B cell (primary cell): ENCODE results near the gene PYGM. TPM values are rescaled to one million over a fixed set of nuclear protein-coding genes. Genes with fewer than 3 reads are reported as not detected.

Experiments used
- ATAC-seq: fragments of 200-7000 bp; cut with Tn5 transposase; one replicate; pipeline ENCODE4 v1.10.0; 2021; ENCODE audit warnings: low read depth, mild to moderate bottlenecking, moderate number of reproducible peaks, moderate library complexity
- CTCF ChIA-PET: fragments of 350-600 bp; sonication (Branson Sonifier 250); formaldehyde crosslinking; loops from one replicate; lab custom pipeline; 2021; ENCODE audit warnings: antibody characterized with exemption, inconsistent platforms; lab: Charles Lee
- POLR2A ChIA-PET: fragments of 350-600 bp; sonication (Branson Sonifier 250); formaldehyde crosslinking; loops from one replicate; lab custom pipeline; 2021; ENCODE audit warnings: antibody characterized with exemption; lab: Charles Lee
- DNase-seq: peaks from one replicate; pipeline ENCODE4 v3.0.0; 2013
- H2AFZ ChIP-seq: 2 replicates; pipeline ENCODE4 v1.6.1; 2012; ENCODE audit warnings: mild to moderate bottlenecking, low read depth, low read length; ENCODE audit not compliant: insufficient read depth, poor library complexity, severe bottlenecking
- H3K27ac ChIP-seq, 2 donors: 1 replicate in 1 of 2; 2 replicates in 1 of 2; pipeline ENCODE4 v1.5.1; 2012 to 2013; ENCODE audit warnings: low read length in 2 of 2, mild to moderate bottlenecking in 2 of 2, moderate library complexity in 1 of 2
- H3K27me3 ChIP-seq, 4 experiments: fragments of 200-600 bp in 1 of 4; sonication (generic) in 1 of 4; replicated peaks in 1 of 4; 1 replicate in 2 of 4; 2 replicates in 2 of 4; pipeline versions ENCODE4 v1.6.1 to v1.7.0; 2013 to 2016; ENCODE audit warnings: low read length in 3 of 4, mild to moderate bottlenecking in 2 of 4, mixed read lengths in 1 of 4, moderate library complexity in 1 of 4; ENCODE audit not compliant: insufficient read depth in 4 of 4, control insufficient read depth in 3 of 4; ENCODE audit errors: control extremely low read depth in 1 of 4
- H3K36me3 ChIP-seq, 2 experiments: replicated peaks in 1 of 2; 1 replicate in 1 of 2; 2 replicates in 1 of 2; pipeline versions ENCODE4 v1.6.1 to v1.7.1; 2013; ENCODE audit warnings: low read length in 1 of 2; ENCODE audit not compliant: insufficient read depth in 2 of 2, control insufficient read depth in 1 of 2; ENCODE audit errors: control extremely low read depth in 1 of 2, extremely low read depth in 1 of 2
- H3K4me1 ChIP-seq, 2 donors: fragments of 200-600 bp in 1 of 2; sonication (generic) in 1 of 2; 1 replicate in 1 of 2; 2 replicates in 1 of 2; pipeline versions ENCODE4 v1.5.1 to v1.6.1; 2013 to 2017; ENCODE audit warnings: low read length in 2 of 2; ENCODE audit not compliant: control insufficient read depth in 2 of 2, insufficient read depth in 2 of 2
- H3K4me2 ChIP-seq: replicated peaks from 2 replicates; pipeline ENCODE3; 2012; ENCODE audit warnings: mild to moderate bottlenecking, low read depth, low read length; ENCODE audit not compliant: poor library complexity, severe bottlenecking
- H3K4me3 ChIP-seq, 5 experiments: fragments of 200-600 bp in 1 of 5; sonication (generic) in 1 of 5; 1 replicate in 3 of 5; 2 replicates in 2 of 5; pipeline versions ENCODE4 v1.5.1 to v1.7.0; 2011 to 2016; ENCODE audit warnings: low read length in 4 of 5, mild to moderate bottlenecking in 4 of 5, low read depth in 2 of 5, control low read depth in 1 of 5, moderate library complexity in 1 of 5; ENCODE audit not compliant: insufficient read depth in 1 of 5; ENCODE audit errors: control extremely low read depth in 1 of 5, extremely low read depth in 1 of 5
- H3K79me2 ChIP-seq: fragments of 200-600 bp; sonication (generic); one replicate; pipeline ENCODE4 v1.6.0; 2016; ENCODE audit warnings: low read length; ENCODE audit not compliant: control insufficient read depth, insufficient read depth
- H3K9ac ChIP-seq: fragments of 200-600 bp; sonication (generic); 2 replicates; pipeline ENCODE4 v1.6.1; 2017; ENCODE audit warnings: mild to moderate bottlenecking, low read length, moderate library complexity
- H3K9me3 ChIP-seq, 3 donors: one replicate each; pipeline versions ENCODE4 v1.6.1 to v1.7.1; 2013; ENCODE audit warnings: low read length in 2 of 3; ENCODE audit not compliant: control insufficient read depth in 2 of 3, insufficient read depth in 1 of 3; ENCODE audit errors: control extremely low read depth in 1 of 3
- H4K20me1 ChIP-seq: 2 replicates; pipeline ENCODE4 v1.6.0; 2012; ENCODE audit warnings: mild to moderate bottlenecking, low read length; ENCODE audit not compliant: insufficient read depth, control insufficient read depth, poor library complexity, severe bottlenecking
- H3K27ac Mint-ChIP-seq: one replicate; pipeline ENCODE4 v1.8.0; 2021; ENCODE audit warnings: mixed read lengths
- H3K27me3 Mint-ChIP-seq: one replicate; pipeline ENCODE4 v1.8.0; 2021; ENCODE audit warnings: mixed read lengths
- H3K4me1 Mint-ChIP-seq: one replicate; pipeline ENCODE4 v1.8.0; 2021; ENCODE audit warnings: mixed read lengths
- H3K4me3 Mint-ChIP-seq: one replicate; pipeline ENCODE4 v1.8.0; 2021; ENCODE audit warnings: mixed read lengths
- H3K9me3 Mint-ChIP-seq: one replicate; pipeline ENCODE4 v1.8.0; 2022; ENCODE audit warnings: mixed read lengths; ENCODE audit not compliant: insufficient read depth
- CTCF ChIP-seq: fragments of 200-600 bp; IDR thresholded peaks from one replicate; pipeline ENCODE4 v1.8.0; 2022; ENCODE audit warnings: antibody characterized with exemption, mild to moderate bottlenecking
- EZH2 ChIP-seq: IDR thresholded peaks from 2 replicates; pipeline ENCODE4 v1.6.1; 2012; ENCODE audit warnings: borderline replicate concordance, low read depth, mild to moderate bottlenecking, moderate library complexity, low read length; ENCODE audit not compliant: insufficient read depth, poor library complexity, severe bottlenecking
- WGBS: methylation state at CpG from one replicate; pipeline ENCODE4 v1.1.5; 2013; ENCODE audit warnings: missing lambda C conversion rate; ENCODE audit not compliant: insufficient coverage; 5-methylcytosine and 5-hydroxymethylcytosine counted together
- intact Hi-C: fragments of 100-400 bp; cut with micrococcal nuclease; formaldehyde crosslinking; loops from one replicate; pipeline ENCODE4 v1.10.0; 2022
- polyA plus RNA-seq: library from polyadenylated mRNA; depleted of rRNA; stranded (reverse); fragments of >200 nt; gene quantifications from 2 replicates; pipeline ENCODE4 v1.2.3, GENCODE V29; 2012
- total RNA-seq, 2 donors: library from RNA; stranded (reverse); fragments of 120-200 nt in 1 of 2; gene quantifications; 1 replicate in 1 of 2; 2 replicates in 1 of 2; pipeline versions ENCODE4 v1.2.3 to v1.2.4, GENCODE V29; 2013 to 2022

The PYGM gene
- total and polyA plus RNA-seq, 2 donors (not counting 1 experiment from before 2014, with no cell fraction given): 9.3 to 9.6 TPM

DNA sequence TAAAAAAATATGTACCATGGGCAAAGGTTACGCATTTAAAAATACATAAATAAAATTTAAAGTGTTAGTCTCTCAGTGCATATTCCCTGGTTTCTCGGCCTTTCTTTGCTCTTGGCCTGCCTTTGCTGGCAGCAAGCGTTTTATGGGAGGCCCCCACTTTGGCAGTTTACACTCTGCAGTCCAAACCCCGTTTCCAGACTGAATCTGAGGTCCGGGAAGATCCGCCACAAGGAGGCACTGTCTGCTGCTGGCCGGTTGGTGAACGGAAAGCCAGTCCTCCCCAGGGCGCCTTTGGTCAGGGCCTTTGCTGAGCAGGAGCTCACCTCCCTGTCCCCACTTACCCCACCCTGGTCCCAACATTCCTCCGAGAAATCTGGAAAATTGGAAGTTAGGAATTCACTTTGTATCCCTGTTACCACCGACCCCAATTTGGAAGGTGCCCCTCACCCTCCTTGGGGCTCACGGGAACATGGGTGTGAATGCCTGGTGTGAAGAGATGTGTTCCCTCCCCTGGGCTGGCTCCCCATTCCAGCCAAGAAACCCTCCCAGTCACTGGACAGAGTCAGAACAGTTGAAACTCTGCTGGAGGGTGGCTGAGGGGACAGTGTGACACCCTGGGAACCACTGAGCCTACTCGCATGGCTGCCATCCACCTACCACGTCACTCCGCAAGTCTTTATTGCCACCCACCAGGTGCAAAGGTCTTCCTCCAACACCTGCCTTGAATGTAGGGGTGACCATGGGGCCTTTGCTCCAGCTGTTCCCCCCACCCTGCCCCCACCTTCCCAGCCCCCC lies 27.9 kb upstream of the PYGM start:
- Histone ChIP-seq H3K9me3 (no peaks in the 10 kb centered on the region), H3K27me3 (no peaks in the 10 kb centered on the region), H3K27ac (peak overlapping the region; percentile 25 to 56), H3K36me3 (peaks cover 4 to 40% of the 10 kb centered on the region in 2 experiments), H3K9ac (no peak overlapping the region), H2AFZ (peak overlapping the region; percentile 27), H3K4me2 (peak overlapping the region; percentile 29), H3K4me1 (peaks cover 12 to 14% of the 10 kb centered on the region in 2 donors), H3K4me3 (no peak overlapping the region), H3K79me2 (peaks cover 5% of the 10 kb centered on the region), H4K20me1 (no peaks in the 10 kb centered on the region)
- WGBS: 40% methylated on average over 10 of the region's 15 CpGs
- intact Hi-C loops: loop anchor here (1.0 to 2.0 kb wide), 3 partner anchors 12 to 107 kb away; partner anchors contain the start of gene CDC42BPG
- ChIA-PET CTCF (interaction anchor here (0.6 to 6.6 kb wide), 16 partner anchors 9 to 107 kb away, joined by 3 to 73 read pairs (median 4); partner anchors contain the start of genes CDC42BPG, MAP4K2, MEN1 and RASGRP2), POLR2A (interaction anchor here (0.6 to 1.3 kb wide), 6 partner anchors 9 to 90 kb away, joined by 3 to 9 read pairs (median 3); partner anchors contain the start of genes CDC42BPG, MEN1, RASGRP2 and SF1)
- TF ChIP-seq EZH2 (no peak), CTCF (peak; percentile 77)
- Mint-ChIP-seq H3K9me3 (no peaks in the 10 kb centered on the region), H3K27ac (peak overlapping the region; percentile 81), H3K27me3 (no peaks in the 10 kb centered on the region), H3K4me1 (peaks cover 12% of the 10 kb centered on the region), H3K4me3 (no peak overlapping the region)
- DNase-seq (peak; percentile 73), ATAC-seq (peak; percentile 83)

DNA sequence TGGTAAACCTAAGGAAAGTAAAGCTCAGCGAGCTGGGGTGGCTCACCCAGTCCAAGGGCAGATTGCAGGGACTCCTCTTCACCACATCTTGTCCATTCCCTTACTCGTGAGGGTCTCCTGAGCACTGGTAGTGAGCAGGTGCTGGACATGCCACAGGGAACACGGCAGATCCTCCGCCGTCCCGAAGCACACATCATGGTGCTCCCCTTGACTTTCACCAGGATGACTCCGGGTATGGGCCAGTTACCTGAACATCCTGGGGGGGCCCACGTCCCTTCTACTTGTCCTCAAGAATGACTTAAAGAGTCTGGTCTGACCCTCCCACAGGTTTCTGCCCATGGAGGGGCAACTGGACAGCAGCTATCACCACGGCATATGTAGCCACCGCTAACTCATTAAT lies 26.5 kb upstream of the PYGM start:
- Histone ChIP-seq H3K9ac (no peak overlapping the region), H3K9me3 (no peaks in the 10 kb centered on the region), H2AFZ (no peak overlapping the region), H3K4me1 (peaks cover 21 to 28% of the 10 kb centered on the region in 2 donors), H3K4me2 (no peak overlapping the region), H3K4me3 (no peak overlapping the region), H3K27ac (no peak overlapping the region), H4K20me1 (no peaks in the 10 kb centered on the region), H3K36me3 (peaks cover 4 to 37% of the 10 kb centered on the region in 2 experiments), H3K27me3 (no peaks in the 10 kb centered on the region), H3K79me2 (peaks cover 14% of the 10 kb centered on the region)
- peak overlapping the region; percentile 41 for H3K27ac Mint-ChIP-seq
- no peaks in the 10 kb centered on the region for H3K9me3 Mint-ChIP-seq
- POLR2A ChIA-PET: interaction anchor here (0.6 to 1.0 kb wide), 4 partner anchors 13 to 104 kb away, joined by 3 to 7 read pairs (median 5); partner anchors contain the start of gene RASGRP2
- peaks cover 22% of the 10 kb centered on the region for H3K4me1 Mint-ChIP-seq
- H3K4me3 Mint-ChIP-seq: no peak overlapping the region
- WGBS: 98% methylated on average over 8 of the region's 10 CpGs
- intact Hi-C loops: loop anchor here (2.0 kb wide), 1 partner anchor 58 kb away; the partner anchor contains the start of gene CDC42BPG
- DNase-seq (no peak), ATAC-seq (no peak)
- CTCF ChIA-PET: interaction anchor here (0.7 to 6.6 kb wide), 15 partner anchors 10 to 793 kb away, joined by 3 to 73 read pairs (median 6); partner anchors contain the start of genes CDC42BPG, MAP4K2 and RASGRP2
- no peaks in the 10 kb centered on the region for H3K27me3 Mint-ChIP-seq
- no peak for TF ChIP-seq CTCF
